HCT116 (cell line): Measurements from ENCODE around the gene ERG. TPM values are rescaled to one million over a fixed set of nuclear protein-coding genes. Genes with fewer than 3 reads are reported as not detected.

Experiments
- ATAC-seq: fragments of 200-7000 bp; cut with Tn5 transposase; 2 replicates; pipeline ENCODE4 v1.9.1; 2020; ENCODE audit warnings: mild to moderate bottlenecking, moderate library complexity
- BruUV-seq: library from RNA; stranded (reverse); fragments of 400-500 nt; replicated peaks from 2 replicates; lab custom pipeline; 2021; lab: Mats Ljungman, UMichigan
- CTCF ChIA-PET: fragments of 300-600 bp; sonication (Branson Sonifier 250); formaldehyde crosslinking; loops from one replicate; lab custom pipeline; 2021; ENCODE audit warnings: antibody characterized with exemption; lab: Charles Lee
- POLR2A ChIA-PET: fragments of 300-600, 350-600 bp; sonication (Branson Sonifier 250); formaldehyde crosslinking; loops from one replicate; lab custom pipeline; 2021; ENCODE audit warnings: antibody characterized with exemption; lab: Charles Lee
- RAD21 ChIA-PET, 2 experiments: fragments of 300-600 bp; sonication (Branson Sonifier 250); formaldehyde crosslinking; loops; one replicate each; lab custom pipeline; 2023; ENCODE audit warnings: low total read pairs in 2 of 2; ENCODE audit not compliant: uncharacterized antibody in 2 of 2, unreplicated experiment in 2 of 2, low non-redundant PET in 1 of 2; lab: Charles Lee
- DNase-seq: peaks from one replicate; pipeline ENCODE4 v3.0.0-alpha.2; 2010; ENCODE audit warnings: low read depth, low spot score
- H2AFZ ChIP-seq: fragments of 200-600 bp; shearing (Covaris generic), sonication (generic); 2 replicates; pipeline ENCODE4 v1.6.1; 2017; ENCODE audit warnings: low read depth, mixed run types, mixed read lengths, antibody characterized with exemption, low read length; ENCODE audit not compliant: poor library complexity, severe bottlenecking
- H3K27ac ChIP-seq: 2 replicates; pipeline ENCODE4 v1.5.1; 2012; ENCODE audit warnings: low read depth, low read length
- H3K27me3 ChIP-seq: fragments of 200-600 bp; sonication (generic); 2 replicates; pipeline ENCODE4 v1.6.1; 2016; ENCODE audit warnings: mixed run types, low read length, mixed read lengths; ENCODE audit not compliant: insufficient read depth
- H3K36me3 ChIP-seq, 2 experiments: fragments of 200-500 bp in 1 of 2; fragments of 200-600 bp in 1 of 2; sonication (Bioruptor generic) in 1 of 2; sonication (generic) in 1 of 2; 2 replicates each; pipeline versions ENCODE4 v1.5.1 to v1.6.1; 2014 to 2016; ENCODE audit warnings: low read length in 2 of 2, inconsistent platforms in 1 of 2, mixed read lengths in 1 of 2, mixed run types in 1 of 2; ENCODE audit not compliant: insufficient read depth in 2 of 2, control insufficient read depth in 1 of 2
- H3K4me1 ChIP-seq, 2 experiments: fragments of 200-600 bp in 1 of 2; sonication (generic) in 1 of 2; 2 replicates each; pipeline versions ENCODE4 v1.5.1 to v1.6.1; 2012 to 2017; ENCODE audit warnings: low read length in 2 of 2, inconsistent platforms in 1 of 2, mild to moderate bottlenecking in 1 of 2, mixed read lengths in 1 of 2, mixed run types in 1 of 2, moderate library complexity in 1 of 2; ENCODE audit not compliant: insufficient read depth in 2 of 2, control insufficient read depth in 1 of 2
- H3K4me2 ChIP-seq: fragments of 200-600 bp; sonication (generic); 2 replicates; pipeline ENCODE4 v1.6.1; 2017; ENCODE audit warnings: mixed run types, low read length, mixed read lengths
- H3K4me3 ChIP-seq, 2 experiments: fragments of 200-600 bp in 1 of 2; sonication (generic) in 1 of 2; replicated peaks in 1 of 2; 2 replicates each; pipeline ENCODE4 v1.5.1; 2011 to 2016; ENCODE audit warnings: low read length in 2 of 2, control low read depth in 1 of 2, low read depth in 1 of 2, mild to moderate bottlenecking in 1 of 2, mixed read lengths in 1 of 2, mixed run types in 1 of 2
- H3K79me2 ChIP-seq: fragments of 200-600 bp; sonication (generic); 2 replicates; pipeline ENCODE4 v1.6.1; 2017; ENCODE audit warnings: mild to moderate bottlenecking, mixed run types, low read length, moderate library complexity, mixed read lengths; ENCODE audit not compliant: insufficient read depth
- H3K9ac ChIP-seq: fragments of 200-600 bp; sonication (generic); 2 replicates; pipeline ENCODE4 v1.6.1; 2016; ENCODE audit warnings: low read length, mixed read lengths
- H3K9me2 ChIP-seq: fragments of 200-600 bp; sonication (generic), shearing (Covaris generic); 2 replicates; pipeline ENCODE4 v1.6.1; 2017; ENCODE audit warnings: mixed run types, mild to moderate bottlenecking, moderate library complexity; ENCODE audit not compliant: insufficient read depth
- H3K9me3 ChIP-seq, 2 experiments: fragments of 200-500 bp in 1 of 2; fragments of 200-600 bp in 1 of 2; sonication (Bioruptor generic) in 1 of 2; sonication (generic) in 1 of 2; 2 replicates each; pipeline ENCODE4 v1.6.1; 2014 to 2017; ENCODE audit warnings: low read length in 2 of 2, mixed read lengths in 2 of 2, inconsistent platforms in 1 of 2, low read depth in 1 of 2, mild to moderate bottlenecking in 1 of 2, mixed run types in 1 of 2, moderate library complexity in 1 of 2; ENCODE audit not compliant: control insufficient read depth in 1 of 2, insufficient read depth in 1 of 2
- H4K20me1 ChIP-seq: fragments of 200-600 bp; sonication (generic), shearing (Covaris generic); 2 replicates; pipeline ENCODE4 v1.6.1; 2017; ENCODE audit warnings: mixed run types, mild to moderate bottlenecking, moderate library complexity; ENCODE audit not compliant: insufficient read depth
- CBX3 ChIP-seq: IDR thresholded peaks from 2 replicates; pipeline ENCODE4 v1.6.1; 2012; ENCODE audit warnings: low read depth
- CEBPB ChIP-seq: IDR thresholded peaks from 2 replicates; pipeline ENCODE4 v1.6.1; 2012; ENCODE audit warnings: low read depth
- EZH2 ChIP-seq: fragments of 200-600 bp; sonication (generic); IDR thresholded peaks from 2 replicates; pipeline ENCODE4 v1.6.1; 2017; ENCODE audit warnings: antibody characterized with exemption, mixed run types
- EZH2phosphoT487 ChIP-seq: fragments of 200-600 bp; IDR thresholded peaks from 2 replicates; pipeline ENCODE4 v1.6.1; 2018; ENCODE audit warnings: antibody characterized with exemption, borderline replicate concordance
- FOSL1 ChIP-seq: IDR thresholded peaks from 2 replicates; pipeline ENCODE4 v1.6.1; 2012; ENCODE audit warnings: low read depth
- MAX ChIP-seq: IDR thresholded peaks from 2 replicates; pipeline ENCODE4 v1.6.1; 2012
- RAD21 ChIP-seq: IDR thresholded peaks from 2 replicates; pipeline ENCODE4 v1.6.1; 2012; ENCODE audit warnings: low read depth, mild to moderate bottlenecking
- SRF ChIP-seq: IDR thresholded peaks from 2 replicates; pipeline ENCODE4 v1.6.1; 2012; ENCODE audit warnings: low read depth
- TCF7L2 ChIP-seq: IDR thresholded peaks from 2 replicates; pipeline ENCODE4 v1.7.0; 2011; ENCODE audit warnings: borderline replicate concordance, inconsistent platforms; ENCODE audit not compliant: insufficient read depth, insufficient read length; ENCODE audit errors: extremely low read depth
- ZNF274 ChIP-seq: fragments of 200-500 bp; sonication (Bioruptor generic); IDR thresholded peaks from 2 replicates; pipeline ENCODE4 v1.6.1; 2014; ENCODE audit warnings: mild to moderate bottlenecking, low read depth, low read length, inconsistent platforms
- intact Hi-C: fragments of 100-400 bp; cut with micrococcal nuclease; formaldehyde crosslinking; loops from 2 replicates; pipeline ENCODE4 v1.10.0; 2022
- total RNA-seq: library from RNA; stranded (reverse); gene quantifications from one replicate; pipeline ENCODE4 v1.2.1, GENCODE V29; 2021; ENCODE audit not compliant: unreplicated experiment

ERG gene
- total RNA-seq, 1 experiment from 2014 or later, result 0.17 TPM

- no peak for DNase-seq
- RAD21 ChIA-PET, result no interaction called here
- Histone ChIP-seq H3K27ac (no peak overlapping the region), H3K4me3 (no peak overlapping the region), H3K4me1 (no peaks in the 10 kb centered on the region)
- no peak for TF ChIP-seq FOSL1
- no peak for TF ChIP-seq CBX3
- TF ChIP-seq TCF7L2, result no peak
- TF ChIP-seq ZNF274, result no peak
- TF ChIP-seq CEBPB, result no peak
- no peak for TF ChIP-seq RAD21
- TF ChIP-seq SRF, result no peak
- TF ChIP-seq MAX, result no peak
- TF ChIP-seq EZH2, result no peak
- TF ChIP-seq EZH2phosphoT487, result no peak
- TF ChIP-seq, all 23 proteins: peak for 0
- intact Hi-C loops, result no loop called here
- no TSS peak for BruUV-seq
- no peak for ATAC-seq
- ChIA-PET CTCF (no interaction called here), POLR2A (no interaction called here)
- Histone ChIP-seq H4K20me1 (no peaks in the 10 kb centered on the region), H3K4me2 (no peak overlapping the region), H3K9me3 (no peaks in the 10 kb centered on the region), H3K36me3 (no peaks in the 10 kb centered on the region), H2AFZ (no peak overlapping the region), H3K27me3 (peaks cover 20% of the 10 kb centered on the region), H3K9ac (no peak overlapping the region), H3K79me2 (no peaks in the 10 kb centered on the region), H3K9me2 (no peaks in the 10 kb centered on the region)
Measured at GRCh38 chr21:38377165-38378088, 120.8 kb downstream of the ERG start.

GRCh38 chr21:38376693-38377092 is 121.6 kb downstream of the ERG start:
- no peak overlapping the region for H3K4me3 ChIP-seq

More at GRCh38 chr21:38376693-38377092, 121.6 kb downstream of the ERG start:
- no peak for TF ChIP-seq MAX
- RAD21 ChIA-PET, result no interaction called here
- H3K27ac ChIP-seq, result no peak overlapping the region
- CTCF ChIA-PET, result no interaction called here
- no peaks in the 10 kb centered on the region for H3K4me1 ChIP-seq
- no TSS peak for BruUV-seq
- no peak overlapping the region for H3K4me2 ChIP-seq
- H4K20me1 ChIP-seq, result no peaks in the 10 kb centered on the region
- intact Hi-C loops, result no loop called here
- no peak for ATAC-seq
- H3K27me3 ChIP-seq, result peaks cover 20% of the 10 kb centered on the region
- H3K9me2 ChIP-seq, result no peaks in the 10 kb centered on the region
- H3K9me3 ChIP-seq, result no peaks in the 10 kb centered on the region
- no peak overlapping the region for H2AFZ ChIP-seq
- H3K36me3 ChIP-seq, result no peaks in the 10 kb centered on the region
- no peaks in the 10 kb centered on the region for H3K79me2 ChIP-seq
- no peak overlapping the region for H3K9ac ChIP-seq
- DNase-seq, result no peak
- POLR2A ChIA-PET, result no interaction called here
